GM21423 (cell line): Measurements from ENCODE around the gene KERA.

ENCODE experiments used
- ATAC-seq: cut with Tn5 transposase; IDR thresholded peaks from one replicate; pipeline ENCODE4 v1.9.1; 2021; ENCODE audit warnings: mild to moderate bottlenecking, moderate library complexity; ENCODE audit not compliant: unreplicated experiment

Gene KERA

GRCh38 chr12:91017511-91018263 lies 40.1 kb downstream of the KERA start:
- ATAC-seq: no peak

DNA sequence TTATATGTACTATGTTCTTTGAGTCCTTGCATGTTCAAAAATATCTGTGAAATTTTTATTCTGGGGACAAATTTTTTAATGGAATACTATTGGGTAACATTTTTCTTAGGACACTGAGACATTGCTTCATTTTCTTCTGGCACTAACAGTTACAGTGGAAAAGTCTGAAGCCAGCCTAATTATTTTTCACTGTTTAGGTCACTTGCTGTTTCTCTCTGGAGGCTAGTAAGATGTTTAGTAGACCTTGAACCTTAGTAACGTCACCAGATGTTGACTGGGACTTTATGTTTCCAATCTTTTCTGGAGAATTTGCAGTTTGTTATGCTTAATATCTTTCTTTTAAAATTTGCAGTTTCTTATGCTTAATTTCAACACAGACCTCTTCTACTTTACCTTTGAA lies 40.8 kb downstream of the KERA start:
- no peak for ATAC-seq

- peak; percentile 88 for ATAC-seq
Observed at GRCh38 chr12:91009319-91009950, 48.4 kb downstream of the KERA start.

DNA sequence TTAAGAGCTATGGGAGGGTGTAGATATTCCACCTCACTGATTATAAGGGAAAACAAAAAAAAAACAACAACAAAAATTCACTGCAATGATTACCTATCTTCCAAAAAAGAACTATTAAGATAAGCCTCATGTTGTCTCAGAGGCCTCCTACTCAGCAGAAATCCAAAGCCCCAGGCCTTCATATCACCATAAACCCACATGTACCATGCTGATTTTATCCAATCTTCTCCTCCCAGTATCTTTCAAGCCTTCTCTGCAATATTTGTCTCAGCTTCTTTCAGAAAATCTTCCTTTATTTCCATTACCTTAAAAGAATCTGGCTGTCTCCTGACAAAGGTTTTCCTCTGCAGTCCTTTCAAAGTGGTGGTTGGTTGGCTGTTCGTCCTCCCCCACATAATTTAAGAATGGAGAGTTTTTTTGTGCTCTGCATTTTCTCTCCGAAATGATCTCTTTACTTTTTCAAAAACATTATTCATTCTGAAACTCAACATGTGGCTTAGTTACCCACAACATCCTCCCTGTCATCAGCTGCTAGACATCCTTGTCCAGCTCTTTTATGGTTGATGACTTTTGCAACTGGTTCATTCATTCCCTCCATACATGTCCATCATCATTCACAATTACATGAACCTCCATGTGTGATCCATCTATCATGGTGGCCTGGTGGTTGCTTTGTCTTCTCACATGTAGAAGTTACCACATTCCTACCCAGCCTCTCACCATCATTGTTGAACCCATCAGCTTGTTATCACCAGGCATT lies 50.1 kb downstream of the KERA start:
- peak; percentile 64 for ATAC-seq

DNA sequence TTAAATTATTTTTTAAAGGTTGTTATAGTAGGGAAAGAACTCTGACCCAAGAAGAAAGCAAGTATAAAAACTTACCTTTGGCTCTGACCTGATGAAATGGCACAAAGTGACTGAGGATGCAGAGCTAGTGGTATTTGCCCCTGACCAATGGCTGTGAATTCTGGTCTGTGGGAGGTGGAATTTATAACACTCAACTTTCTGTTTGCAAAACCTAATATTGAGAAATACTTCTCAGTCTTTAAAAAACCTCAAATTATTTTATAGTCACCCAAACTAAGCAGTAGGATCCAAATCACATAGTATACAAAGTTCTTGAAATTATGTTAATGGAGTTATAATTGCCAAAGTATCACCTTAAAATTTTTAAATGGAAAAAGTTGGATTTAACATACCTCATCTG lies 53.0 kb downstream of the KERA start, which contains the start of gene EPYC:
TSS of gene EPYC (minus strand) at position 101 of the 400 bp plus-strand sequence. CDS start 2,407 bp downstream, outside the sequence.
- ATAC-seq: no peak

DNA sequence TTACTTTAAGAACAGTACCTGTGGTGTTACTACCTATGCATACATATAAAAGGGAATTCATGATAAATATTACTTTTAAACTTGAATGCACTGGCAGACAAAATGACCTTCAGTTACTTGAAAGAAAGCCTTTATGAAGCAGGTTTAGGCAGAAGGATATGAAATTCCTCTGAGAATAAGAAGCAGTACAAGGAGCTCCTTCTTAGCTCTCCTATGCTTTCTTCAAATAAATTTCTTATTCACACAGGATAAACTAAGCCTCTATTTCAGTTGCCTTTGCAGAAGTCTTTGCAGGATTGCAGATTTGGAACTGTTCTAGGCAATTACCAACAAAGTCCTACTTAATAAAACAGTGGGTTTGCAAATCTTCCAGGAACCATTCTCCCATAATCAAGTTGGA lies 54.1 kb downstream of the KERA start:
- no peak for ATAC-seq

DNA sequence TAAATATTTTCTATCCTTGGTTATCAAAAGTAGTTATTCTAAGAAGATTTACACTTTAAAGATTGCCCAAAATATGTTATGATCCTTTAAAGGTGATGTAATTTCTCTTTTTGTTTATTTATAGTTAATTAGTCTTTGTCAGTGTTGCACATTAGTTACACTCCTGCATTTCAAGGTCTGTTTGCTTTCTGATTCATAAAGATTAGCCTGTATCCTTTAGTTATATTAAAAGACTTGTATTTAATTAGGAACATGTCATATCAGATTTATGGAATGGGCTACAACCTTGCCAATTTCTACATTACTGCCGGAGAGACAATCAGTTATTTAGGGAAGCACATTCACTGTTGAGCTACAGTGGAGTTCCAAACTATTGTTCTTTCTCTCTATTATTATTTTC lies 56.5 kb downstream of the KERA start:
- no peak for ATAC-seq
